K562 (cell line): ENCODE measurements around the gene ADRM1.

Source experiments
- CBFB ChIP-seq: sonication (generic); formaldehyde crosslinking; IDR thresholded peaks from 2 replicates; pipeline ENCODE4 v1.4.0; 2020; ENCODE audit warnings: mild to moderate bottlenecking, missing genetic modification reagents
- CEBPB ChIP-seq: fragments of 450-650 bp; IDR thresholded peaks from 2 replicates; pipeline ENCODE4 v1.6.1; 2016; ENCODE audit warnings: missing genetic modification characterization, missing compliant biosample characterization
- CEBPG ChIP-seq, 3 experiments: fragments of 200-800 bp in 1 of 3; sonication (Bioruptor generic) in 1 of 3; sonication (generic) in 1 of 3; formaldehyde crosslinking in 1 of 3; IDR thresholded peaks in 2 of 3; conservative IDR thresholded peaks in 1 of 3; 2 replicates each; pipeline versions ENCODE4 v1.6.1 to v1.8.0; 2016 to 2022; ENCODE audit warnings: missing compliant biosample characterization in 2 of 3, missing genetic modification characterization in 2 of 3, mild to moderate bottlenecking in 1 of 3, missing genetic modification reagents in 1 of 3
- EZH2 ChIP-seq: IDR thresholded peaks from 2 replicates; pipeline ENCODE4 v1.6.1; 2012; ENCODE audit warnings: low read depth, mild to moderate bottlenecking, inconsistent platforms, low read length, borderline replicate concordance
- FUS ChIP-seq: fragments of 200-400 bp; formaldehyde crosslinking; optimal IDR thresholded peaks from 2 replicates; pipeline ENCODE3; 2017; ENCODE audit warnings: low read depth, low read length
- MED1 ChIP-seq: sonication (generic); formaldehyde crosslinking; IDR thresholded peaks from 2 replicates; pipeline ENCODE4 v1.8.1; 2023; ENCODE audit warnings: missing genetic modification reagents, borderline replicate concordance
- MXI1 ChIP-seq: IDR thresholded peaks from 2 replicates; pipeline ENCODE4 v1.6.1; 2011; ENCODE audit warnings: low read depth, mild to moderate bottlenecking, improper control_type of control experiment, low read length
- MYNN ChIP-seq, 2 experiments: sonication (generic); formaldehyde crosslinking in 1 of 2; IDR thresholded peaks; 2 replicates each; pipeline versions ENCODE4 v1.5.0 to v1.6.1; 2016 to 2020; ENCODE audit warnings: antibody characterized with exemption in 1 of 2, missing genetic modification reagents in 1 of 2
- TARDBP ChIP-seq: fragments of 450-650 bp; IDR thresholded peaks from 2 replicates; pipeline ENCODE4 v1.6.1; 2016
- ZNF175 ChIP-seq: fragments of 200-800 bp; sonication (Bioruptor generic); IDR thresholded peaks from 2 replicates; pipeline ENCODE4 v1.6.1; 2016; ENCODE audit warnings: low read depth, mild to moderate bottlenecking, missing genetic modification characterization, missing compliant biosample characterization
- ZNF431 ChIP-seq: sonication (generic); formaldehyde crosslinking; IDR thresholded peaks from 2 replicates; pipeline ENCODE4 v1.8.0; 2022; ENCODE audit warnings: mild to moderate bottlenecking, missing genetic modification reagents
- ZNF764 ChIP-seq: fragments of 250-450 bp; sonication (Bioruptor Pico); IDR thresholded peaks from 2 replicates; pipeline ENCODE4 v1.4.0; 2020; ENCODE audit warnings: low read depth, mild to moderate bottlenecking, moderate library complexity
- TF ChIP-seq, protein P1 (sequence below), 3 experiments: IDR thresholded peaks in 2 of 3; conservative IDR thresholded peaks in 1 of 3; 2 replicates each; pipeline ENCODE4 v1.5.1; 2011 to 2012; ENCODE audit warnings: low read length in 3 of 3, mild to moderate bottlenecking in 3 of 3, control low read depth in 2 of 3, improper control_type of control experiment in 1 of 3, inconsistent platforms in 1 of 3, low read depth in 1 of 3, mixed read lengths in 1 of 3, moderate library complexity in 1 of 3; ENCODE audit not compliant: insufficient read depth in 2 of 3
- TF ChIP-seq, protein P2 (sequence below): fragments of 250-450 bp; sonication (Bioruptor Pico); IDR thresholded peaks from 2 replicates; pipeline ENCODE4 v1.4.0; 2020

DNA sequence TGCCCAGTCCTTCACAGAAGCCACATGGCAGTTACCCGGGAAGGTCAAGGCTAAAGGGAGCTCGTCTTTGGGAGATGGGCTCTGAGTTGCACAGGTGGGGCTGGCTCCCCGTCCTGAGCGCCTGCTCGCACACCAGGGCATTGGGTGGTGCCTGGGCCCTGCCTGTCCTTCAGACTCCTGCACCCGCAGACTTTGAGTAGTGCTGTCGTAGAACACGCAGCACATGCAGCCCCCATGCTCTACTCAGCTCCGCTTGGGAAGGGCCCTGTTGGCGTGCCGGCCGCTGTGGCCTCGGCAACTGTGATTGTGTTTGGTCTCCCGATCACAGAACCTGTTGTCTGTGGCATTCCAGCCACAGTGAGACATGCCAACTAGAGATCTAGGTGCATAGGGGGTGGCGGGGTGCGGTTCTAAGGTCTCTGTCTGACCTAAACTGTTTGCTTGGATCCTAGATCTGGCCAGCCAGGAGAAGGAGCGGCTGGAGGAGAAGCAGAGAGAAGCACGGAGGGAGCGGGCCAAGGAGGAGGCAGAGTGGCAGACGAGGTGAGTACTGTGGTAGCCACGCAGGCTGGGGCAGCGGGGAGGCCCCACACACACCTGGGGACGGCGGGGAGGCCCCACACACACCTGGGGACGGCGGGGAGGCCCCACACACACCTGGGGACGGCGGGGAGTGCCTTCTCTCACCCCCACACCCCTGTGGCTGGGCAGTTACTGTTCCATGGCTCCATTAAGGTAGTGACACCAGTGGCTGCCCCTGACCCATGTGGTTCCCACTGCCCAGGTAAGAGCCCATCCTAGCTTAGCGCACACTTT lies 11.3 kb upstream of the ADRM1 start:
- no peak for TF ChIP-seq CEBPG (CRISPR knock-in tag; IDR thresholded peaks at IDR 0.05)
- TF ChIP-seq CEBPG (tag; conservative IDR thresholded peaks at IDR 0.05 in 1 of 2, IDR thresholded peaks at IDR 0.05 in 1 of 2), result no peak
- TF ChIP-seq, protein P1, sequence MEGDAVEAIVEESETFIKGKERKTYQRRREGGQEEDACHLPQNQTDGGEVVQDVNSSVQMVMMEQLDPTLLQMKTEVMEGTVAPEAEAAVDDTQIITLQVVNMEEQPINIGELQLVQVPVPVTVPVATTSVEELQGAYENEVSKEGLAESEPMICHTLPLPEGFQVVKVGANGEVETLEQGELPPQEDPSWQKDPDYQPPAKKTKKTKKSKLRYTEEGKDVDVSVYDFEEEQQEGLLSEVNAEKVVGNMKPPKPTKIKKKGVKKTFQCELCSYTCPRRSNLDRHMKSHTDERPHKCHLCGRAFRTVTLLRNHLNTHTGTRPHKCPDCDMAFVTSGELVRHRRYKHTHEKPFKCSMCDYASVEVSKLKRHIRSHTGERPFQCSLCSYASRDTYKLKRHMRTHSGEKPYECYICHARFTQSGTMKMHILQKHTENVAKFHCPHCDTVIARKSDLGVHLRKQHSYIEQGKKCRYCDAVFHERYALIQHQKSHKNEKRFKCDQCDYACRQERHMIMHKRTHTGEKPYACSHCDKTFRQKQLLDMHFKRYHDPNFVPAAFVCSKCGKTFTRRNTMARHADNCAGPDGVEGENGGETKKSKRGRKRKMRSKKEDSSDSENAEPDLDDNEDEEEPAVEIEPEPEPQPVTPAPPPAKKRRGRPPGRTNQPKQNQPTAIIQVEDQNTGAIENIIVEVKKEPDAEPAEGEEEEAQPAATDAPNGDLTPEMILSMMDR (IDR thresholded peaks at IDR 0.05 in 2 of 3, conservative IDR thresholded peaks at IDR 0.05 in 1 of 3; ENCODE audit: insufficient read depth in 2 of 3, low read depth in 1 of 3, low read length in 3 of 3), result no peak
- TF ChIP-seq MXI1, result no peak
- no peak for TF ChIP-seq ZNF764 (CRISPR knock-in tag)
- TF ChIP-seq, protein P2, sequence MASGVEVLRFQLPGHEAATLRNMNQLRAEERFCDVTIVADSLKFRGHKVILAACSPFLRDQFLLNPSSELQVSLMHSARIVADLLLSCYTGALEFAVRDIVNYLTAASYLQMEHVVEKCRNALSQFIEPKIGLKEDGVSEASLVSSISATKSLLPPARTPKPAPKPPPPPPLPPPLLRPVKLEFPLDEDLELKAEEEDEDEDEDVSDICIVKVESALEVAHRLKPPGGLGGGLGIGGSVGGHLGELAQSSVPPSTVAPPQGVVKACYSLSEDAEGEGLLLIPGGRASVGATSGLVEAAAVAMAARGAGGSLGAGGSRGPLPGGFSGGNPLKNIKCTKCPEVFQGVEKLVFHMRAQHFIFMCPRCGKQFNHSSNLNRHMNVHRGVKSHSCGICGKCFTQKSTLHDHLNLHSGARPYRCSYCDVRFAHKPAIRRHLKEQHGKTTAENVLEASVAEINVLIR, result no peak
- TF ChIP-seq CBFB (CRISPR knock-in tag), result no peak
- TF ChIP-seq MED1, result no peak
- no peak for TF ChIP-seq MYNN (IDR thresholded peaks at IDR 0.05)
- TF ChIP-seq MYNN (CRISPR knock-in tag; IDR thresholded peaks at IDR 0.05), result no peak
- TF ChIP-seq ZNF175 (CRISPR knock-in tag), result no peak
- TF ChIP-seq TARDBP, result no peak
- no peak for TF ChIP-seq ZNF431 (CRISPR knock-in tag)
- no peak for TF ChIP-seq CEBPB (tag)
- no peak for TF ChIP-seq FUS
- TF ChIP-seq EZH2, result no peak
